NB4 (cell line): ENCODE results near the gene ICE1.

Source experiments
- POLR2A ChIP-seq: IDR thresholded peaks from 2 replicates; pipeline ENCODE4 v1.6.1; 2011; ENCODE audit warnings: mild to moderate bottlenecking; ENCODE audit not compliant: insufficient read length; ENCODE audit errors: extremely low read depth
- TF ChIP-seq, protein P1 (sequence below): IDR thresholded peaks from one replicate; pipeline ENCODE4 v1.5.1; 2012; ENCODE audit warnings: low read depth, low read length

DNA sequence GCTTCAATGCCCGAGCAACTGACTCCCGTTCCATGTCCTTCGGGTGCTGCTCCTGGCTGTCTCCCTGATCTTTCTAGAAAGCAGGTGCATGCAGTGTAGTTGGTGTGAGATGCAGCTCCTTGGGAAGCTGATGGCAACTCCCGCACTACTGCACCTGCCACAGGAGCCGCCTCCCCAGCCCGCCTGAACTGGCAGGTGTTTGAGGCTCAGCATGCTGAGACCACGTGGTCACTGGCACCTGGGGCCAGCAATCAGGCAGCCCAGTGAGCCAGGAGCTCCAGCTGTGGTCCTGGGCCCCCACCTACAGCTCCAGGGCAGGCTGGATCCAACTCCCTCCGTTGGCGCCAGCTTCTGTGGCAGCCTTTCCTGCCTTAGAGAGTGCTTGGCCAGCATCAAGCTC is 111.5 kb downstream of the ICE1 start:
- TF ChIP-seq POLR2A: no peak
- TF ChIP-seq, protein P1, sequence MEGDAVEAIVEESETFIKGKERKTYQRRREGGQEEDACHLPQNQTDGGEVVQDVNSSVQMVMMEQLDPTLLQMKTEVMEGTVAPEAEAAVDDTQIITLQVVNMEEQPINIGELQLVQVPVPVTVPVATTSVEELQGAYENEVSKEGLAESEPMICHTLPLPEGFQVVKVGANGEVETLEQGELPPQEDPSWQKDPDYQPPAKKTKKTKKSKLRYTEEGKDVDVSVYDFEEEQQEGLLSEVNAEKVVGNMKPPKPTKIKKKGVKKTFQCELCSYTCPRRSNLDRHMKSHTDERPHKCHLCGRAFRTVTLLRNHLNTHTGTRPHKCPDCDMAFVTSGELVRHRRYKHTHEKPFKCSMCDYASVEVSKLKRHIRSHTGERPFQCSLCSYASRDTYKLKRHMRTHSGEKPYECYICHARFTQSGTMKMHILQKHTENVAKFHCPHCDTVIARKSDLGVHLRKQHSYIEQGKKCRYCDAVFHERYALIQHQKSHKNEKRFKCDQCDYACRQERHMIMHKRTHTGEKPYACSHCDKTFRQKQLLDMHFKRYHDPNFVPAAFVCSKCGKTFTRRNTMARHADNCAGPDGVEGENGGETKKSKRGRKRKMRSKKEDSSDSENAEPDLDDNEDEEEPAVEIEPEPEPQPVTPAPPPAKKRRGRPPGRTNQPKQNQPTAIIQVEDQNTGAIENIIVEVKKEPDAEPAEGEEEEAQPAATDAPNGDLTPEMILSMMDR: no peak
